Liver (tissue), 3 donors: ENCODE data around the gene TUBA1C.

ENCODE experiments used
- GABPA ChIP-seq, 2 donors: IDR thresholded peaks in 1 of 2; conservative IDR thresholded peaks in 1 of 2; 2 replicates each; pipeline ENCODE4 v1.6.1; 2016; ENCODE audit warnings: antibody characterized with exemption in 2 of 2, mild to moderate bottlenecking in 1 of 2, moderate library complexity in 1 of 2
- TF ChIP-seq, protein P1 (sequence below): fragments of 150-350 bp; IDR thresholded peaks from 2 replicates; pipeline ENCODE4 v1.5.1; 2017; ENCODE audit warnings: improper control_type of control experiment, low read depth, low read length; ENCODE audit not compliant: missing input control
- donor health status: healthy.
- donor health status: healthy.

GRCh38 chr12:49225576-49226166 is 39.2 kb upstream of the TUBA1C start:
- TF ChIP-seq GABPA (IDR thresholded peaks at IDR 0.05 in 1 of 2, conservative IDR thresholded peaks at IDR 0.05 in 1 of 2), result no peak
- TF ChIP-seq, protein P1, sequence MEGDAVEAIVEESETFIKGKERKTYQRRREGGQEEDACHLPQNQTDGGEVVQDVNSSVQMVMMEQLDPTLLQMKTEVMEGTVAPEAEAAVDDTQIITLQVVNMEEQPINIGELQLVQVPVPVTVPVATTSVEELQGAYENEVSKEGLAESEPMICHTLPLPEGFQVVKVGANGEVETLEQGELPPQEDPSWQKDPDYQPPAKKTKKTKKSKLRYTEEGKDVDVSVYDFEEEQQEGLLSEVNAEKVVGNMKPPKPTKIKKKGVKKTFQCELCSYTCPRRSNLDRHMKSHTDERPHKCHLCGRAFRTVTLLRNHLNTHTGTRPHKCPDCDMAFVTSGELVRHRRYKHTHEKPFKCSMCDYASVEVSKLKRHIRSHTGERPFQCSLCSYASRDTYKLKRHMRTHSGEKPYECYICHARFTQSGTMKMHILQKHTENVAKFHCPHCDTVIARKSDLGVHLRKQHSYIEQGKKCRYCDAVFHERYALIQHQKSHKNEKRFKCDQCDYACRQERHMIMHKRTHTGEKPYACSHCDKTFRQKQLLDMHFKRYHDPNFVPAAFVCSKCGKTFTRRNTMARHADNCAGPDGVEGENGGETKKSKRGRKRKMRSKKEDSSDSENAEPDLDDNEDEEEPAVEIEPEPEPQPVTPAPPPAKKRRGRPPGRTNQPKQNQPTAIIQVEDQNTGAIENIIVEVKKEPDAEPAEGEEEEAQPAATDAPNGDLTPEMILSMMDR, result no peak
